ENCODE data around the gene CHRNA3.

GRCh38 chr15:78598348-78598747 is 22.4 kb downstream of the CHRNA3 start:
- TF ChIP-seq CTCF (IDR thresholded peaks at IDR 0.05) (no peak), EZH2phosphoT487 (IDR thresholded peaks at IDR 0.05; ENCODE audit: borderline replicate concordance, low read depth) (no peak), USF2 (IDR thresholded peaks at IDR 0.05; ENCODE audit: borderline replicate concordance, low read depth, low read length) (no peak), POLR2AphosphoS5 (IDR thresholded peaks at IDR 0.05; ENCODE audit: low read depth, low read length) (no peak), YY1 (IDR thresholded peaks at IDR 0.05; ENCODE audit: low read depth) (no peak), JUND (IDR thresholded peaks at IDR 0.05) (no peak), TAF1 (IDR thresholded peaks at IDR 0.05; ENCODE audit: borderline replicate concordance, low read depth, low read length) (no peak), SIN3A (IDR thresholded peaks at IDR 0.05; ENCODE audit: borderline replicate concordance, low read depth, low read length) (no peak), ZBTB33 (IDR thresholded peaks at IDR 0.05; ENCODE audit: borderline replicate concordance, low read depth) (no peak), MEF2A (IDR thresholded peaks at IDR 0.05; ENCODE audit: borderline replicate concordance, low read depth) (no peak), MAX (IDR thresholded peaks at IDR 0.05; ENCODE audit: low read depth) (no peak), RCOR1 (IDR thresholded peaks at IDR 0.05; ENCODE audit: low read length) (no peak), NFIC (IDR thresholded peaks at IDR 0.05; ENCODE audit: borderline replicate concordance) (no peak)
